ENCODE measurements around the gene ERGIC1.

Gene ERGIC1

GRCh38 chr5:172899436-172899835 lies 65.4 kb downstream of the ERGIC1 start:
- no peak overlapping the region for H2AK5ac ChIP-seq (ENCODE audit: low read depth, low read length)
- no peak overlapping the region for H3K4me3 ChIP-seq (ENCODE audit: low read length in 2 of 2)
- no peak overlapping the region for H2AFZ ChIP-seq (ENCODE audit: low read length)
- H2BK5ac ChIP-seq (ENCODE audit: low read length), result no peak overlapping the region
- H4K8ac ChIP-seq (ENCODE audit: low read depth, low read length), result no peak overlapping the region
- no peak overlapping the region for H3K14ac ChIP-seq (ENCODE audit: low read length)
- peaks cover 13 to 19% of the 10 kb centered on the region in 2 donors for H3K4me1 ChIP-seq (ENCODE audit: control insufficient read depth in 2 of 2, insufficient read depth in 1 of 2, low read depth in 1 of 2, low read length in 2 of 2)
- H3K36me3 ChIP-seq (replicated peaks in 1 of 2; ENCODE audit: control insufficient read depth in 2 of 2, insufficient read depth in 2 of 2, low read length in 2 of 2), result peaks cover 7 to 50% of the 10 kb centered on the region in 2 donors
- H3K18ac ChIP-seq (ENCODE audit: low read length), result no peak overlapping the region
- H3K79me1 ChIP-seq (ENCODE audit: low read depth, low read length), result no peaks in the 10 kb centered on the region
- no peak overlapping the region for H3K27ac ChIP-seq (replicated peaks; ENCODE audit: low read length)
- no CpG with 5 or more reads among the region's 7 CpGs for WGBS, 2 donors (ENCODE audit: extremely low coverage in 2 of 2, insufficient read length in 2 of 2, insufficient replicate concordance in 1 of 2)
- no peak overlapping the region for H3K4me2 ChIP-seq (ENCODE audit: insufficient read depth, low read length, poor library complexity, severe bottlenecking)
- no peak overlapping the region for H3K23ac ChIP-seq (ENCODE audit: low read depth, low read length, poor library complexity)
- H2BK12ac ChIP-seq (ENCODE audit: low read length), result no peak overlapping the region
- no peak overlapping the region for H4K91ac ChIP-seq (ENCODE audit: low read depth, low read length, poor library complexity)
- H3K9me3 ChIP-seq (replicated peaks in 1 of 2; ENCODE audit: control insufficient read depth in 2 of 2, insufficient read depth in 1 of 2, low read depth in 1 of 2, low read length in 2 of 2), result no peaks in the 10 kb centered on the region
- DNase-seq (ENCODE audit: low spot score), result no peak
- H2BK120ac ChIP-seq (ENCODE audit: low read depth, low read length), result no peak overlapping the region
- no peak overlapping the region for H3K9ac ChIP-seq (ENCODE audit: low read depth, low read length, poor library complexity)
- H3K27me3 ChIP-seq (ENCODE audit: control insufficient read depth in 3 of 3, insufficient read depth in 3 of 3, low read depth in 1 of 3, low read length in 3 of 3), result no peaks in the 10 kb centered on the region
- no peak overlapping the region for H3K4ac ChIP-seq (ENCODE audit: low read length)
- H2BK15ac ChIP-seq (ENCODE audit: low read length), result no peak overlapping the region

DNA sequence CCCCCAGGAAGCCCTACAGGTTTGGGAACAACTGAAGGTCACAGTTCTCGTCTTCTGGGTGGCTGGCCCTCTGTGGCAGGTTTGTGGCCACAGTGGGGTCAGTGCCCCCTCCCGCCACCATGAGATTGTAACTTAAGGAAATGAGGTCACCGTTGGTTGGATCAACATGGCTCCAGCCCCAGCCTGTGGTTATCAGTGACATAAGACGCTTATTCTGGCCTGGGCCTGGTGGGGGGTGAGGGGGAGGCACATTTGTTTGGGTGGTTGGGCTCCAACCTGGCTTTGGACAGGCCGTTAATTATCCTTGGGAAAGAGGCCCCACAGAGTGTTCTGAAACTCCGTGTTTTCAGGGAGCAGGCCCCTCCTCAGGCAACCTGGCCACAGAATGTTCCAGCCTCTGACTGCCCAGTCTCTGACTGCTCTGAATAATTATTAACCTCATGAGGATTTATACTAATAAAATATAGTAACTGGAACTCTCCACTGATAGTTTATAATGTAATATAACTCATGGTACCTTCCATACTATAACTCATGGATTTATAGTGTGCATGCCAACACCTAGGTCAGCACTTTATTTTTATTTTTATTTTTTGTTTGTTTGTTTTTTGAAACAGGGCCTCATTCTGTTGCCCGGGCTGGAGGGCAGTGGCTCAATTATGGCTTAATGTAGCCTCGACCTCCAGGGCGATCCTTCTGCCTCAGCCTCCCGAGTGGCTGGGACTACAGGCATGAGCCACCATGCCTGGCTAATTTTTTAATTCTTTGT lies 67.1 kb downstream of the ERGIC1 start:
- Histone ChIP-seq H3K4me1 (ENCODE audit: control insufficient read depth in 2 of 2, insufficient read depth in 1 of 2, low read depth in 1 of 2, low read length in 2 of 2) (peaks cover 13 to 22% of the 10 kb centered on the region in 2 donors), H3K36me3 (replicated peaks in 1 of 2; ENCODE audit: control insufficient read depth in 2 of 2, insufficient read depth in 2 of 2, low read length in 2 of 2) (peaks cover 7 to 50% of the 10 kb centered on the region in 2 donors), H3K9me3 (replicated peaks in 1 of 2; ENCODE audit: control insufficient read depth in 2 of 2, insufficient read depth in 1 of 2, low read depth in 1 of 2, low read length in 2 of 2) (no peaks in the 10 kb centered on the region), H2AK5ac (ENCODE audit: low read depth, low read length) (no peak overlapping the region), H4K8ac (ENCODE audit: low read depth, low read length) (no peak overlapping the region), H4K91ac (ENCODE audit: low read depth, low read length, poor library complexity) (no peak overlapping the region), H3K27ac (replicated peaks; ENCODE audit: low read length) (no peak overlapping the region), H3K9ac (ENCODE audit: low read depth, low read length, poor library complexity) (no peak overlapping the region), H3K14ac (ENCODE audit: low read length) (no peak overlapping the region), H2BK5ac (ENCODE audit: low read length) (no peak overlapping the region), H3K79me1 (ENCODE audit: low read depth, low read length) (no peaks in the 10 kb centered on the region), H3K4ac (ENCODE audit: low read length) (no peak overlapping the region), H3K27me3 (ENCODE audit: control insufficient read depth in 3 of 3, insufficient read depth in 3 of 3, low read depth in 1 of 3, low read length in 3 of 3) (no peaks in the 10 kb centered on the region), H2AFZ (ENCODE audit: low read length) (no peak overlapping the region), H3K18ac (ENCODE audit: low read length) (no peak overlapping the region), H2BK120ac (ENCODE audit: low read depth, low read length) (no peak overlapping the region), H3K4me2 (ENCODE audit: insufficient read depth, low read length, poor library complexity, severe bottlenecking) (no peak overlapping the region), H3K4me3 (ENCODE audit: low read length in 2 of 2) (no peak overlapping the region), H2BK15ac (ENCODE audit: low read length) (no peak overlapping the region), H3K23ac (ENCODE audit: low read depth, low read length, poor library complexity) (no peak overlapping the region), H2BK12ac (ENCODE audit: low read length) (no peak overlapping the region)
- WGBS, 2 donors (ENCODE audit: extremely low coverage in 2 of 2, insufficient read length in 2 of 2, insufficient replicate concordance in 1 of 2), result no CpG with 5 or more reads among the region's 10 CpGs
- DNase-seq (ENCODE audit: low spot score), result no peak

DNA sequence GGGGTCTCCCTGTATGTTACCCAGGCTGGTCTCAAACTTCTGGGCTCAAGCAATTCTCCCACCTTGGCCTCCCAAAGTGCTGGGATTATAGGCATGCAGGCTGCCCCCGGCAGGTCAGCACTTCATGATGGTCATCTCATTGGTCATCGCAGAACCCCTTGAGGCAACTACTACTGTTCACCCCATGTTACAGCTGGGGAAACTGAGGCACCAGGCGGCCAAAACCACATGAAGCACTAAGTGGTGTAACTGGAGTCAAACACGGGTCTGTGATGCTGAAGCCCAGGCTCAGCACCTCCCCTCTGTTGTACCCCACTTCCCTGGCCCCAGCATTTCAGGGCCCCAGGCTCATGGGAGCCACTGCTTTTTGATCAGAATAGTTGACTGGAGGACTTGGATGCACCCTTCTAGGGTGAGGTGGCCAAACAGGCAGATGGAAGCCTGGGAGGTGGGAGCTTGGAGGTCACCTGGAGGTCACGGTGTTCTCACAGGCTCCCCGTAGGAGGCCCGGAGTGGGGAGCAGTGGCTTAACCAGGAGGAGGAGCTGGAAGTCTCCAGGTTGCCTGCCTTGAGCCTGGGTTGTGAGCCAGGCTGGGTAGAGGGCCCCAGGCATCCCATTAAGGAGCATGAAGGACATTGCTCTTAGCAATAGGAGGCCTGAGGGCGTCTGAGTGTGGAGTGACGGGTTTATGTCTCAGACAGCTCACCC lies 67.9 kb downstream of the ERGIC1 start:
- no peak overlapping the region for H4K91ac ChIP-seq (ENCODE audit: low read depth, low read length, poor library complexity)
- H2BK120ac ChIP-seq (ENCODE audit: low read depth, low read length), result no peak overlapping the region
- no peak overlapping the region for H3K4me3 ChIP-seq (ENCODE audit: low read length in 2 of 2)
- H2AK5ac ChIP-seq (ENCODE audit: low read depth, low read length), result no peak overlapping the region
- peaks cover 7 to 46% of the 10 kb centered on the region in 2 donors for H3K36me3 ChIP-seq (replicated peaks in 1 of 2; ENCODE audit: control insufficient read depth in 2 of 2, insufficient read depth in 2 of 2, low read length in 2 of 2)
- no peak overlapping the region for H4K8ac ChIP-seq (ENCODE audit: low read depth, low read length)
- no CpG with 5 or more reads among the region's 9 CpGs for WGBS, 2 donors (ENCODE audit: extremely low coverage in 2 of 2, insufficient read length in 2 of 2, insufficient replicate concordance in 1 of 2)
- H2AFZ ChIP-seq (ENCODE audit: low read length), result no peak overlapping the region
- no peaks in the 10 kb centered on the region for H3K79me1 ChIP-seq (ENCODE audit: low read depth, low read length)
- H3K9me3 ChIP-seq (replicated peaks in 1 of 2; ENCODE audit: control insufficient read depth in 2 of 2, insufficient read depth in 1 of 2, low read depth in 1 of 2, low read length in 2 of 2), result no peaks in the 10 kb centered on the region
- H2BK5ac ChIP-seq (ENCODE audit: low read length), result peak overlapping the region; percentile 26
- no peak overlapping the region for H3K27ac ChIP-seq (replicated peaks; ENCODE audit: low read length)
- no peaks in the 10 kb centered on the region for H3K27me3 ChIP-seq (ENCODE audit: control insufficient read depth in 3 of 3, insufficient read depth in 3 of 3, low read depth in 1 of 3, low read length in 3 of 3)
- H3K4ac ChIP-seq (ENCODE audit: low read length), result no peak overlapping the region
- H3K18ac ChIP-seq (ENCODE audit: low read length), result no peak overlapping the region
- no peak overlapping the region for H2BK15ac ChIP-seq (ENCODE audit: low read length)
- no peak overlapping the region for H3K14ac ChIP-seq (ENCODE audit: low read length)
- no peak overlapping the region for H3K23ac ChIP-seq (ENCODE audit: low read depth, low read length, poor library complexity)
- no peak overlapping the region for H2BK12ac ChIP-seq (ENCODE audit: low read length)
- peaks cover 13 to 19% of the 10 kb centered on the region in 2 donors for H3K4me1 ChIP-seq (ENCODE audit: control insufficient read depth in 2 of 2, insufficient read depth in 1 of 2, low read depth in 1 of 2, low read length in 2 of 2)
- no peak for DNase-seq (ENCODE audit: low spot score)
- no peak overlapping the region for H3K4me2 ChIP-seq (ENCODE audit: insufficient read depth, low read length, poor library complexity, severe bottlenecking)
- no peak overlapping the region for H3K9ac ChIP-seq (ENCODE audit: low read depth, low read length, poor library complexity)
